IMR-90 (cell line): Measurements from ENCODE around the gene RTN1. TPM values are rescaled to one million over a fixed set of nuclear protein-coding genes. Genes with fewer than 3 reads are reported as not detected.

Experiments used
- ATAC-seq: fragments of 200-7000 bp; cut with Tn5 transposase; 2 replicates; pipeline ENCODE4 v1.9.1; 2020; ENCODE audit warnings: low read depth, mild to moderate bottlenecking, moderate library complexity
- Bru-seq: library from RNA; stranded (reverse); fragments of 400-500 nt; gene quantifications from one replicate; lab custom pipeline; 2021; lab: Mats Ljungman, UMichigan
- BruChase-seq, 2 experiments: library from RNA; stranded (reverse); fragments of 400-500 nt; gene quantifications; one replicate each; lab custom pipeline; 2021; lab: Mats Ljungman, UMichigan
- BruUV-seq: library from RNA; stranded (reverse); fragments of 400-500 nt; replicated peaks from 2 replicates; lab custom pipeline; 2021; lab: Mats Ljungman, UMichigan
- CTCF ChIA-PET: fragments of 300-600 bp; formaldehyde crosslinking; extraction: SDS; loops from one replicate; lab custom pipeline; 2021; ENCODE audit warnings: antibody characterized with exemption; lab: Yijun Ruan, JAX
- POLR2A ChIA-PET: fragments of 300-600 bp; sonication (Branson Sonifier 250); formaldehyde crosslinking; loops from one replicate; lab custom pipeline; 2022; ENCODE audit warnings: antibody characterized with exemption; ENCODE audit not compliant: unreplicated experiment; lab: Charles Lee
- DNase-seq: peaks from one replicate; pipeline ENCODE4 v3.0.0; 2013
- H2AFZ ChIP-seq: replicated peaks from 2 replicates; pipeline ENCODE3; 2013; ENCODE audit warnings: low read length, mild to moderate bottlenecking; ENCODE audit not compliant: poor library complexity
- H2AK5ac ChIP-seq: 2 replicates; pipeline ENCODE4 v1.6.1; 2013; ENCODE audit warnings: low read depth, low read length, inconsistent platforms
- H2AK9ac ChIP-seq: replicated peaks from 2 replicates; pipeline ENCODE3; 2013; ENCODE audit warnings: mild to moderate bottlenecking, low read depth, low read length, moderate library complexity; ENCODE audit not compliant: poor library complexity
- H2BK120ac ChIP-seq: 2 replicates; pipeline ENCODE4 v1.6.1; 2013; ENCODE audit warnings: low read depth, low read length, inconsistent platforms
- H2BK15ac ChIP-seq: 3 replicates; pipeline ENCODE4 v1.6.1; 2013; ENCODE audit warnings: low read depth, low read length, inconsistent platforms
- H2BK20ac ChIP-seq: 2 replicates; pipeline ENCODE4 v1.6.1; 2013; ENCODE audit warnings: low read depth, mild to moderate bottlenecking, inconsistent platforms, low read length, moderate library complexity
- H2BK5ac ChIP-seq: 2 replicates; pipeline ENCODE4 v1.6.1; 2013; ENCODE audit warnings: mild to moderate bottlenecking, low read depth, low read length, inconsistent platforms; ENCODE audit not compliant: poor library complexity, severe bottlenecking
- H3K14ac ChIP-seq: replicated peaks from 2 replicates; pipeline ENCODE4 v1.6.1; 2013; ENCODE audit warnings: low read depth, low read length, inconsistent platforms
- H3K18ac ChIP-seq: 2 replicates; pipeline ENCODE4 v1.6.1; 2013; ENCODE audit warnings: low read depth, low read length, control low read depth
- H3K23ac ChIP-seq: 2 replicates; pipeline ENCODE4 v1.6.1; 2013; ENCODE audit warnings: low read depth, low read length, inconsistent platforms
- H3K27ac ChIP-seq: 2 replicates; pipeline ENCODE4 v1.5.1; 2013; ENCODE audit warnings: mild to moderate bottlenecking, control low read depth, low read length; ENCODE audit not compliant: insufficient read depth
- H3K27me3 ChIP-seq: 2 replicates; pipeline ENCODE4 v1.6.1; 2013; ENCODE audit warnings: low read length; ENCODE audit not compliant: control insufficient read depth, insufficient read depth
- H3K36me3 ChIP-seq: 2 replicates; pipeline ENCODE4 v1.6.1; 2013; ENCODE audit warnings: low read length, mixed read lengths; ENCODE audit not compliant: control insufficient read depth, insufficient read depth
- H3K4ac ChIP-seq: 2 replicates; pipeline ENCODE4 v1.6.1; 2013; ENCODE audit warnings: low read depth, low read length, inconsistent platforms
- H3K4me1 ChIP-seq: 2 replicates; pipeline ENCODE4 v1.6.1; 2013; ENCODE audit warnings: low read length, mixed read lengths; ENCODE audit not compliant: control insufficient read depth, insufficient read depth
- H3K4me2 ChIP-seq: 2 replicates; pipeline ENCODE4 v1.6.1; 2013; ENCODE audit warnings: low read depth, mild to moderate bottlenecking, control low read depth, low read length, moderate library complexity
- H3K4me3 ChIP-seq: 2 replicates; pipeline ENCODE4 v1.5.1; 2013; ENCODE audit warnings: low read depth, mild to moderate bottlenecking, control low read depth, low read length, moderate library complexity; ENCODE audit not compliant: insufficient read depth
- H3K56ac ChIP-seq: 2 replicates; pipeline ENCODE4 v1.6.1; 2013; ENCODE audit warnings: low read length, inconsistent platforms; ENCODE audit not compliant: insufficient read depth; ENCODE audit errors: extremely low read depth
- H3K79me1 ChIP-seq, 2 experiments: 2 replicates each; pipeline ENCODE4 v1.6.1; 2013; ENCODE audit warnings: low read length in 2 of 2, inconsistent platforms in 1 of 2, low read depth in 1 of 2
- H3K9ac ChIP-seq: 2 replicates; pipeline ENCODE4 v1.6.1; 2013; ENCODE audit warnings: low read depth, low read length, control low read depth
- H3K9me1 ChIP-seq: 2 replicates; pipeline ENCODE4 v1.6.1; 2013; ENCODE audit warnings: low read length, inconsistent platforms; ENCODE audit not compliant: insufficient read depth
- H3K9me3 ChIP-seq: 2 replicates; pipeline ENCODE4 v1.6.1; 2013; ENCODE audit warnings: low read length; ENCODE audit not compliant: control insufficient read depth, insufficient read depth
- H4K20me1 ChIP-seq: 2 replicates; pipeline ENCODE4 v1.6.1; 2013; ENCODE audit warnings: low read length, inconsistent platforms; ENCODE audit not compliant: insufficient read depth
- H4K5ac ChIP-seq: 2 replicates; pipeline ENCODE4 v1.6.1; 2013; ENCODE audit warnings: mild to moderate bottlenecking, low read depth, low read length, control low read depth
- H4K8ac ChIP-seq, 2 experiments: 2 replicates each; pipeline ENCODE4 v1.6.1; 2013; ENCODE audit warnings: low read depth in 2 of 2, low read length in 2 of 2, control low read depth in 1 of 2, inconsistent platforms in 1 of 2
- H4K91ac ChIP-seq: 2 replicates; pipeline ENCODE4 v1.6.1; 2013; ENCODE audit warnings: low read depth, low read length, inconsistent platforms; ENCODE audit not compliant: insufficient read depth
- CHD1 ChIP-seq: IDR thresholded peaks from 2 replicates; pipeline ENCODE4 v1.6.1; 2012; ENCODE audit warnings: low read depth, low read length, improper control_type of control experiment
- CTCF ChIP-seq: conservative IDR thresholded peaks from 2 replicates; pipeline ENCODE4 v1.5.1; 2012; ENCODE audit warnings: mild to moderate bottlenecking, low read depth, low read length, improper control_type of control experiment
- MAFK ChIP-seq: IDR thresholded peaks from 2 replicates; pipeline ENCODE4 v1.6.1; 2012; ENCODE audit warnings: low read depth, low read length, improper control_type of control experiment
- MAZ ChIP-seq: IDR thresholded peaks from 2 replicates; pipeline ENCODE4 v1.6.1; 2012; ENCODE audit warnings: low read depth, mild to moderate bottlenecking, low read length, improper control_type of control experiment, moderate library complexity, borderline replicate concordance
- WGBS, 2 experiments: methylation state at CpG; one replicate each; pipeline versions ENCODE4 v1.1.5 to v1.1.7; 2013; ENCODE audit warnings: missing lambda C conversion rate in 2 of 2; ENCODE audit not compliant: insufficient read length in 1 of 2; ENCODE audit errors: extremely low coverage in 2 of 2; 5-methylcytosine and 5-hydroxymethylcytosine counted together
- dilution Hi-C: fragments of 300-500 bp; cut with HindIII; formaldehyde crosslinking; loops from one replicate; pipeline ENCODE4 v1.14.3; 2018; ENCODE audit warnings: low sequenced_read_pairs; ENCODE audit not compliant: unreplicated experiment
- in situ Hi-C: fragments of 300-500 bp; cut with MboI; formaldehyde crosslinking; loops from 3 replicates; pipeline ENCODE4 v1.14.3; 2019; ENCODE audit warnings: low sequenced_read_pairs, inconsistent platforms, mixed read lengths
- intact Hi-C: fragments of 100-400 bp; cut with micrococcal nuclease; formaldehyde crosslinking; loops from 2 replicates; pipeline ENCODE4 v1.10.0; 2022
- long read RNA-seq: library from polyadenylated mRNA; unstranded; transcript quantifications from one replicate; pipeline ENCODE4 v2.0.0, GENCODE V29; 2021; ENCODE audit not compliant: unreplicated experiment
- polyA plus RNA-seq, 3 experiments: library from polyadenylated mRNA; depleted of rRNA; stranded (reverse); fragments of >200 nt; gene quantifications; 2 replicates each; pipeline ENCODE4 v1.2.3, GENCODE V29; 2012; ENCODE audit warnings: low replicate concordance in 1 of 3
- total RNA-seq: library from RNA; depleted of rRNA; stranded (reverse); fragments of >200 nt; gene quantifications from 2 replicates; pipeline ENCODE4 v1.2.3, GENCODE V29; 2012; rRNA removed

The RTN1 gene
- total RNA-seq (0.18 and 0.28 TPM in 2 replicates), polyA plus RNA-seq (2012; rRNA removed) (0.44 and 0.46 TPM in 2 replicates), Bru-seq, nascent RNA (percentile 52 among the genes with signal in this experiment), BruChase-seq, experiment 1, labeled RNA remaining after a 6-hour chase (percentile 37 among the genes with signal in this experiment), BruChase-seq, experiment 2, labeled RNA remaining after a 2-hour chase (percentile 42 among the genes with signal in this experiment)
- 0.27 and 0.30 TPM in 2 replicates for polyA plus RNA-seq (2012; cell fraction: cytosol; rRNA removed)
- 0.18 and 0.33 TPM in 2 replicates for polyA plus RNA-seq (2012; cell fraction: nucleus; rRNA removed; ENCODE audit: low replicate concordance)
- long read RNA-seq, transcript RTN1-201 (9 exons, 3,435 nt) = major isoform, 24 of 37 reads
- long read RNA-seq, transcript RTN1-204 (7 exons, 2,101 nt) = minor isoform, 9 of 37 reads
- long read RNA-seq, partial matches to known transcripts = 2 of 37 reads
- long read RNA-seq, other reads (novel, unspliced or antisense) = 2 of 37 reads

- ATAC-seq = peak; percentile 97
- Histone ChIP-seq H2BK5ac (no peak within 1 kb of the TSS), H3K14ac (no peak within 1 kb of the TSS), H3K9me3 (no peaks in the 10 kb centered on the region), H2AK5ac (no peak within 1 kb of the TSS), H4K5ac (no peak within 1 kb of the TSS), H3K4ac (no peak within 1 kb of the TSS), H3K27ac (no peak within 1 kb of the TSS), H3K36me3 (no peaks in the 10 kb centered on the region), H2BK15ac (no peak within 1 kb of the TSS), H2BK20ac (no peak within 1 kb of the TSS), H3K18ac (no peak within 1 kb of the TSS), H3K23ac (no peak within 1 kb of the TSS), H2AFZ (peak within 1 kb of the TSS; percentile 91), H3K27me3 (peaks cover 24% of the 10 kb centered on the region), H3K9me1 (no peaks in the 10 kb centered on the region), H3K56ac (no peak within 1 kb of the TSS), H2BK120ac (no peak within 1 kb of the TSS), H4K20me1 (no peaks in the 10 kb centered on the region), H3K4me3 (peak within 1 kb of the TSS; percentile 69), H3K79me1 (no peaks in the 10 kb centered on the region), H3K4me2 (peak within 1 kb of the TSS; percentile 100), H4K91ac (no peak within 1 kb of the TSS), H3K9ac (no peak within 1 kb of the TSS), H4K8ac (no peak within 1 kb of the TSS), H2AK9ac (peak within 1 kb of the TSS; percentile 73), H3K4me1 (no peaks in the 10 kb centered on the region; the same call in 1 of the 2 replicates)
- dilution Hi-C loops (no loop called here), in situ Hi-C loops (no loop called here), intact Hi-C loops (no loop called here)
- ChIA-PET POLR2A (no interaction called here), CTCF (interaction anchor here (0.6 to 1.1 kb wide), 2 partner anchors 27 to 124 kb away, joined by 4 to 9 read pairs; no protein-coding TSS in a partner anchor)
- 1% methylated on average over 35 of the region's 84 CpGs; no CpG with 5 or more reads in 1 of the 2 experiments for WGBS, 2 experiments
- no peak for TF ChIP-seq MAFK
- no peak for TF ChIP-seq CTCF
- TF ChIP-seq CHD1 = no peak
- TF ChIP-seq MAZ = 0 out of 2 replicates have a peak, but pooled peaks have one; percentile 26
- BruUV-seq = no TSS peak
- peak; percentile 29 for DNase-seq
Observed at GRCh38 chr14:59870277-59871165, at the start of gene RTN1. TSS of gene RTN1 (minus strand) at chr14:59870776. CDS start at chr14:59870630, 146 bp downstream.
